Peyer's patch (tissue), 4 donors: ENCODE results near the gene ARL2BP. TPM values are rescaled to one million over a fixed set of nuclear protein-coding genes. Genes with fewer than 3 reads are reported as not detected.

Source experiments
- total RNA-seq, 4 donors: library from RNA; depleted of rRNA; stranded (reverse); fragments of >200 nt; gene quantifications; one replicate each; pipeline ENCODE4 v1.1.0, GENCODE V29; 2016

ARL2BP gene
- total RNA-seq, 4 donors from 2014 or later: 25.2 to 55.3 (median 31.5) TPM

Other genes with a start within 250 kb of the ARL2BP start
- gene CPNE2, start 152.7 kb upstream of the ARL2BP start, total RNA-seq: 10 to 100 TPM; 26.4 to 73.9 (median 64.8) TPM
- gene PSME3IP1, start 59.2 kb upstream of the ARL2BP start, total RNA-seq: 100 to 1,000 TPM in 2 of 4 donors, 10 to 100 TPM in 2; 55.7 to 308 (median 109) TPM
- 10 to 100 TPM; 49.0 to 84.7 (median 65.1) TPM for gene RSPRY1, start 58.9 kb upstream of the ARL2BP start, total RNA-seq
- gene PLLP, start 39.4 kb downstream of the ARL2BP start, total RNA-seq: 100 to 1,000 TPM in 3 of 4 donors, 1 to 10 TPM in 1; 1.7 to 152 (median 126) TPM
- 1 to 10 TPM in 1 of 4 donors, under 1 TPM in 1, not detected in 2; 0.40 to 3.3 TPM for gene CCL22, start 113.5 kb downstream of the ARL2BP start, total RNA-seq
- gene CX3CL1, start 127.2 kb downstream of the ARL2BP start, total RNA-seq: 1 to 10 TPM; 1.7 to 2.3 (median 2.1) TPM
- not detected for gene CCL17, start 159.5 kb downstream of the ARL2BP start, total RNA-seq
- 10 to 100 TPM; 37.7 to 65.5 (median 46.2) TPM for gene CIAPIN1, start 202.1 kb downstream of the ARL2BP start, total RNA-seq
- gene COQ9, start 202.2 kb downstream of the ARL2BP start, total RNA-seq: 100 to 1,000 TPM in 3 of 4 donors, 10 to 100 TPM in 1; 87.5 to 154 (median 122) TPM
- 100 to 1,000 TPM in 1 of 4 donors, 10 to 100 TPM in 3; 68.0 to 113 (median 84.8) TPM for gene POLR2C, start 217.4 kb downstream of the ARL2BP start, total RNA-seq
- 100 to 1,000 TPM in 3 of 4 donors, 10 to 100 TPM in 1; 81.7 to 209 (median 189) TPM for gene DOK4, start 241.2 kb downstream of the ARL2BP start, total RNA-seq